ENCODE measurements around the gene YIPF1.

Gene YIPF1

GRCh38 chr1:53895421-53895820, 5.8 kb upstream of the YIPF1 start:
- no peaks in the 10 kb centered on the region for H3K9me3 ChIP-seq (ENCODE audit: insufficient read depth, low read length)

DNA sequence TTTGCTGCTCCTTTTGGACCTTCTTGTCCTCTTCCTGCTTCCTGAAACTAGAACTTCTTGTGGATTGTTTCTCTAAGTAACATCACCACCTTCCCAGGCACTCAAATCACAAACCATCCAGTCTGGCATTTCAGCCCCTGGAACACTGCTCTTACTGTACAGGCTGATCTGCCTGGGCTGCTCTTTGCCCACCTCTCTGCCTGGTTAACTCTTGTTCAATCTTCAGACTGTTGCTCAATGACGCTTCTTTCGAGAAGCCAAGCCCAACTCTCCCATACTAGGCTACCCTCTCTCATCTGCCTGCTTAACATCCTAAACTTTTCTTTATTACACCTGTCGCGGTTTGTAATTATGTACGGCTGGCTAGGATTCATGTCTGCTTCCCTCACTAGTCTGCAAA, 5.0 kb upstream of the YIPF1 start:
- no peak overlapping the region for H3K4me2 ChIP-seq (ENCODE audit: low read length)
- H3K36me3 ChIP-seq (replicated peaks; ENCODE audit: low read depth, low read length): no peaks in the 10 kb centered on the region
- TF ChIP-seq, protein P1, sequence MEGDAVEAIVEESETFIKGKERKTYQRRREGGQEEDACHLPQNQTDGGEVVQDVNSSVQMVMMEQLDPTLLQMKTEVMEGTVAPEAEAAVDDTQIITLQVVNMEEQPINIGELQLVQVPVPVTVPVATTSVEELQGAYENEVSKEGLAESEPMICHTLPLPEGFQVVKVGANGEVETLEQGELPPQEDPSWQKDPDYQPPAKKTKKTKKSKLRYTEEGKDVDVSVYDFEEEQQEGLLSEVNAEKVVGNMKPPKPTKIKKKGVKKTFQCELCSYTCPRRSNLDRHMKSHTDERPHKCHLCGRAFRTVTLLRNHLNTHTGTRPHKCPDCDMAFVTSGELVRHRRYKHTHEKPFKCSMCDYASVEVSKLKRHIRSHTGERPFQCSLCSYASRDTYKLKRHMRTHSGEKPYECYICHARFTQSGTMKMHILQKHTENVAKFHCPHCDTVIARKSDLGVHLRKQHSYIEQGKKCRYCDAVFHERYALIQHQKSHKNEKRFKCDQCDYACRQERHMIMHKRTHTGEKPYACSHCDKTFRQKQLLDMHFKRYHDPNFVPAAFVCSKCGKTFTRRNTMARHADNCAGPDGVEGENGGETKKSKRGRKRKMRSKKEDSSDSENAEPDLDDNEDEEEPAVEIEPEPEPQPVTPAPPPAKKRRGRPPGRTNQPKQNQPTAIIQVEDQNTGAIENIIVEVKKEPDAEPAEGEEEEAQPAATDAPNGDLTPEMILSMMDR (IDR thresholded peaks at IDR 0.05; ENCODE audit: low read depth, low read length): no peak
- TF ChIP-seq EZH2phosphoT487 (IDR thresholded peaks at IDR 0.05; ENCODE audit: low read depth): no peak
- no peak overlapping the region for H3K4me3 ChIP-seq (ENCODE audit: low read length)
- H3K79me2 ChIP-seq (ENCODE audit: low read length): no peaks in the 10 kb centered on the region
- H3K4me1 ChIP-seq (ENCODE audit: low read length): peaks cover 40% of the 10 kb centered on the region
- H3K9ac ChIP-seq (ENCODE audit: low read length): no peak overlapping the region
- no peaks in the 10 kb centered on the region for H4K20me1 ChIP-seq (ENCODE audit: insufficient read depth, low read length)
- H3K27me3 ChIP-seq (ENCODE audit: low read depth, low read length): no peaks in the 10 kb centered on the region
- no peak overlapping the region for H3K27ac ChIP-seq (ENCODE audit: low read length)
- no peaks in the 10 kb centered on the region for H3K9me3 ChIP-seq (ENCODE audit: insufficient read depth, low read length)
- no peak overlapping the region for H2AFZ ChIP-seq (ENCODE audit: low read depth, low read length)

More at GRCh38 chr1:53895421-53895820, 5.8 kb upstream of the YIPF1 start:
- no peaks in the 10 kb centered on the region for H3K79me2 ChIP-seq (ENCODE audit: low read length)
- H3K27ac ChIP-seq (ENCODE audit: low read length): no peak overlapping the region
- no peak overlapping the region for H3K9ac ChIP-seq (ENCODE audit: low read length)
- peaks cover 36% of the 10 kb centered on the region for H3K4me1 ChIP-seq (ENCODE audit: low read length)
- no peak overlapping the region for H3K4me2 ChIP-seq (ENCODE audit: low read length)
- no peak overlapping the region for H2AFZ ChIP-seq (ENCODE audit: low read depth, low read length)
- TF ChIP-seq, protein P1 (IDR thresholded peaks at IDR 0.05; ENCODE audit: low read depth, low read length): no peak
- TF ChIP-seq EZH2phosphoT487 (IDR thresholded peaks at IDR 0.05; ENCODE audit: low read depth): no peak
- H4K20me1 ChIP-seq (ENCODE audit: insufficient read depth, low read length): no peaks in the 10 kb centered on the region
- no peak overlapping the region for H3K4me3 ChIP-seq (ENCODE audit: low read length)
- no peaks in the 10 kb centered on the region for H3K27me3 ChIP-seq (ENCODE audit: low read depth, low read length)
- H3K36me3 ChIP-seq (replicated peaks; ENCODE audit: low read depth, low read length): no peaks in the 10 kb centered on the region

GRCh38 chr1:53893999-53894636, 4.5 kb upstream of the YIPF1 start, which contains the start of gene DIO1:
DIO1 (plus strand) TSS chr1:53894187; CDS start chr1:53894211, 24 bp downstream.
- Histone ChIP-seq H2AFZ (ENCODE audit: low read depth, low read length) (peak within 1 kb of the TSS; percentile 74), H3K27ac (ENCODE audit: low read length) (no peak within 1 kb of the TSS), H3K4me2 (ENCODE audit: low read length) (peak within 1 kb of the TSS; percentile 32), H3K9me3 (ENCODE audit: insufficient read depth, low read length) (no peaks in the 10 kb centered on the region), H3K79me2 (ENCODE audit: low read length) (no peaks in the 10 kb centered on the region), H3K4me1 (ENCODE audit: low read length) (peaks cover 40% of the 10 kb centered on the region), H3K27me3 (ENCODE audit: low read depth, low read length) (no peaks in the 10 kb centered on the region), H3K4me3 (ENCODE audit: low read length) (no peak within 1 kb of the TSS), H4K20me1 (ENCODE audit: insufficient read depth, low read length) (no peaks in the 10 kb centered on the region), H3K9ac (ENCODE audit: low read length) (no peak within 1 kb of the TSS), H3K36me3 (replicated peaks; ENCODE audit: low read depth, low read length) (no peaks in the 10 kb centered on the region)
- TF ChIP-seq, protein P1 (IDR thresholded peaks at IDR 0.05; ENCODE audit: low read depth, low read length): no peak
- TF ChIP-seq EZH2phosphoT487 (IDR thresholded peaks at IDR 0.05; ENCODE audit: low read depth): no peak

DNA sequence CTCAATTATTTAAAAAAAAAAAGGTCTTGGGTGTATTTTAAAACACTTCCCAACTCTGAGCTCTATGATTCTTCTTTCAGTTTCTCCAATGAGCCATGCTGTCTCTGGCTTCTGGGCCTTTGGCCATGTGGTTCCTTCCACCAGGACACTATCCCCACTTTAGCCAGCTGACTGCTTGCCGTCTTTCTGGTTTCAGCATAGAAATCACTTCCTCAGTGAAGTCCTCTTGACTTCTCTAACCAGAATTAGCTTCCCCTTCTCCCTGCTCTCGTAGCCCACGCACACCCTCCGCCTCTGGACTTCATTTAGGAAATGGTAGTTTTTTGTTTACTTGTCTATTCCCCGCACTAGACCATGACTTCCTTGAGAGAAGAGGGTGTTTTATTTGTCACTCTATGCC, 3.3 kb upstream of the YIPF1 start:
- Histone ChIP-seq H3K36me3 (replicated peaks; ENCODE audit: low read depth, low read length) (no peaks in the 10 kb centered on the region), H3K9me3 (ENCODE audit: insufficient read depth, low read length) (no peaks in the 10 kb centered on the region), H3K79me2 (ENCODE audit: low read length) (no peaks in the 10 kb centered on the region), H3K9ac (ENCODE audit: low read length) (no peak overlapping the region), H2AFZ (ENCODE audit: low read depth, low read length) (peak overlapping the region; percentile 74), H3K4me3 (ENCODE audit: low read length) (no peak overlapping the region), H4K20me1 (ENCODE audit: insufficient read depth, low read length) (no peaks in the 10 kb centered on the region), H3K4me1 (ENCODE audit: low read length) (peaks cover 43% of the 10 kb centered on the region), H3K27me3 (ENCODE audit: low read depth, low read length) (no peaks in the 10 kb centered on the region), H3K4me2 (ENCODE audit: low read length) (peak overlapping the region; percentile 32), H3K27ac (ENCODE audit: low read length) (no peak overlapping the region)
- no peak for TF ChIP-seq EZH2phosphoT487 (IDR thresholded peaks at IDR 0.05; ENCODE audit: low read depth)
- TF ChIP-seq, protein P1 (IDR thresholded peaks at IDR 0.05; ENCODE audit: low read depth, low read length): no peak

Data from OCI-LY3 (cell line).